Peyer's patch (tissue), 4 donors: ENCODE data around the gene ZBTB16.

Experiments used
- POLR2A ChIP-seq, 2 donors: fragments of 450-650 bp; IDR thresholded peaks; one replicate each; pipeline ENCODE4 v1.5.1; 2017; ENCODE audit warnings: antibody characterized with exemption in 2 of 2, mild to moderate bottlenecking in 2 of 2, moderate library complexity in 2 of 2
- TF ChIP-seq, protein P1 (sequence below), 6 experiments: fragments of 450-650 bp in 4 of 6; fragments of 200-600 bp in 2 of 6; sonication (generic) in 1 of 6; IDR thresholded peaks; one replicate each; pipeline ENCODE4 v1.5.1; 2017 to 2019; ENCODE audit warnings: antibody characterized with exemption in 6 of 6, mild to moderate bottlenecking in 3 of 6, moderate library complexity in 1 of 6

DNA sequence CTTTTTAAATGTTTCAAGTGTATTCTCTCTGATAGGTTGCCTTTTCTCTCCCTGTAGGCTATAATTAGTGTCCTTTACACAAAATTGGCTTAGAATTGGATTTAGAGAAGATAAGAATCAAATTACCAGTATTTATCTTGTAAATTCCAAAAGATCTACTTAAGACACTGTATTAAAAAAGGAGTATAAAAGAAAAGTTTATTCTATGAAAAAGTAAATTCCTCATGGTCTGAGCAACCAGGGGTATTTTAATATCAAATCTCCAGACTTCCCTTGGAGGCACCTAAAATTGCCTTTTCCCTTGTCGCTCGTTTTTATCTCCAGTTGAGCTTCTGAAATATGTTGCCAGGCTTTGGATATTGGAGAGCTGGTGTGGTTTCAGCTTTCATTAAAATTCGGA lies 36.4 kb downstream of the ZBTB16 start:
- TF ChIP-seq, protein P1, sequence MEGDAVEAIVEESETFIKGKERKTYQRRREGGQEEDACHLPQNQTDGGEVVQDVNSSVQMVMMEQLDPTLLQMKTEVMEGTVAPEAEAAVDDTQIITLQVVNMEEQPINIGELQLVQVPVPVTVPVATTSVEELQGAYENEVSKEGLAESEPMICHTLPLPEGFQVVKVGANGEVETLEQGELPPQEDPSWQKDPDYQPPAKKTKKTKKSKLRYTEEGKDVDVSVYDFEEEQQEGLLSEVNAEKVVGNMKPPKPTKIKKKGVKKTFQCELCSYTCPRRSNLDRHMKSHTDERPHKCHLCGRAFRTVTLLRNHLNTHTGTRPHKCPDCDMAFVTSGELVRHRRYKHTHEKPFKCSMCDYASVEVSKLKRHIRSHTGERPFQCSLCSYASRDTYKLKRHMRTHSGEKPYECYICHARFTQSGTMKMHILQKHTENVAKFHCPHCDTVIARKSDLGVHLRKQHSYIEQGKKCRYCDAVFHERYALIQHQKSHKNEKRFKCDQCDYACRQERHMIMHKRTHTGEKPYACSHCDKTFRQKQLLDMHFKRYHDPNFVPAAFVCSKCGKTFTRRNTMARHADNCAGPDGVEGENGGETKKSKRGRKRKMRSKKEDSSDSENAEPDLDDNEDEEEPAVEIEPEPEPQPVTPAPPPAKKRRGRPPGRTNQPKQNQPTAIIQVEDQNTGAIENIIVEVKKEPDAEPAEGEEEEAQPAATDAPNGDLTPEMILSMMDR (IDR thresholded peaks at IDR 0.05): no peak
- TF ChIP-seq POLR2A (IDR thresholded peaks at IDR 0.05): no peak
